HG02973 (cell line): ENCODE results near the gene RHOD.

ENCODE experiments used
- ATAC-seq: cut with Tn5 transposase; IDR thresholded peaks from one replicate; pipeline ENCODE4 v1.9.1; 2021; ENCODE audit warnings: moderate library complexity; ENCODE audit not compliant: unreplicated experiment

Gene RHOD

GRCh38 chr11:67113231-67113721, 56.6 kb downstream of the RHOD start:
- peak; percentile 53 for ATAC-seq

GRCh38 chr11:67114275-67114896, 57.7 kb downstream of the RHOD start:
- no peak for ATAC-seq

DNA sequence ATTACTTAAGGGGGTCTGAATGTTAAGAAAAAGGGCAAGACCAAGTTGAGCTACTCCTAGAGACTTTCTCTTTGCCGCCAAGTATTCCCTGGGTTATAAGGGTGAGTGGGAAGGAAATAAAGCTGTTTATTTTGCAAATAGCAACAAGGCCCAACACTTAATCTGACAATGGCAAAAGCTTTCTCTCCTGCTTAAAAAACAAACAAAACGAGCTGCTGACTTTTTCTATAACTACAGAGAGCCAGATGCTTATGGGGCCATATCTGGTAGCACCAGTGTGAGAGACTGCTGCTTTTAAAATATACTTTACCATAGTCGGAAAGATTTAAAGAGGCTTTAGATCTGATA, 60.1 kb downstream of the RHOD start:
- ATAC-seq, result no peak

DNA sequence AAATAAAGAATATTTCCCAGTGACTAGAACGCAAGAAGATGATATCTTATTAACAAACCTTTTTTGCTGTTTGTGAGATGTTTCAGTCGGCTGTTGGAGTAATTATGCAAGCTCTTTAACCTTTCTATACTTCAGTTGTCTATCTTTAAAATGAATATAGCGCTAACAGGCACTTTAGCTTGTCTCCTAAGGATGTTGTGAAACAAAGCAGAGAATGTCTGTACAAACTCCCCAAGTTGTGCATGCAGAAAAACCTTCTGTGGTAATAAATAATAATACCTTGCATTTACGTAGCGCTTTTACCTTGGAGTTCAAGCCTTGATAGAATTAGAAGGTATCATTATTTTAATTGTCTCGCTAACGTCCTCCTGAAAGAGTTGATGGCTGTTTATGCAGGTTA, 60.5 kb downstream of the RHOD start:
- ATAC-seq, result no peak

GRCh38 chr11:67117672-67118180, 61.1 kb downstream of the RHOD start:
- ATAC-seq, result peak; percentile 1

- ATAC-seq, result peak; percentile 9
These were observed 61.6 kb downstream of the RHOD start for GRCh38 chr11:67118181-67118766.

DNA sequence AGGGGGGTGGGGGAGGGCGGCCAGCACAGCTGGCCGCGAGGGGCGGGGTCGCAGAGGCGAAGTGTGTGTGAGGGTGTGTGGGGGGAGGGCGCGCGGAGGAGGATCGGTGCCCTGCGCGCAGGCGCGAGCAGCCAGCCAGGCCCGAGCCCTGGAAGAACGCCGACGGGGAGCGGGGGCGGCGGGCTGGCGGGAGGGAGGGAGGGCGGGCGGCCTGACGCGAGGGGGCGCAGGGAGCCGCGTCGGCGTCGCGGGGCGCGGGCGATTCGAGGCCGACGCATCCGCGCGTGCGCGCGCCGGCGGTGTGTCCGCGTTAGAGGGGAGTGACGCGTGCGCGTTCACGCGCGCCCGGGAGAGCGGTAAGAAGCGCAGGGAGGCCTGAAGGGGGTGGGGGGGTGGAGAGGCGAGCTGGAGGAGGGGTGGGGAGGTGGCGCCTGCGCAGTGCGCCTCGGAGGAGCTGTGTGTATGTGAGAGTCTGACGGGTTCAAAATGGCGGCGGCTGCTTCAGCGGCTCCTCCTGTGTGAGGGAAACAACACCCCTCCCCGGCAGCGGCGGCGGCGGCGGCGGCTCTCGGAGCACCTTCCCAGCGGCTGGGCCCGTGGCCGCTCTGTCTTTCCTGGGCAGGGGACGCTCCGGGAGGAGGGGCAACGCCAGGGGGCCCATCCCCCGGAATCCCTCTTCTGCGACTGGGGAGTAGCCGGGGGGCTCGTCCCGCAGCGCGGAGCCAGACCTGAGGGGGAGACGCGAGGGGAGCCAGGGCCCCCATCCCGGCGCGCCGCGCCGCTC, 62.3 kb downstream of the RHOD start, which contains the start of gene KDM2A:
Gene KDM2A, plus strand, starts transcription at position 463 of the 784 bp plus-strand sequence. CDS start 2,054 bp downstream, outside the sequence.
- ATAC-seq, result peak; percentile 51

- ATAC-seq, result peak; percentile 6
These were observed 63.1 kb downstream of the RHOD start for GRCh38 chr11:67119585-67120391.

DNA sequence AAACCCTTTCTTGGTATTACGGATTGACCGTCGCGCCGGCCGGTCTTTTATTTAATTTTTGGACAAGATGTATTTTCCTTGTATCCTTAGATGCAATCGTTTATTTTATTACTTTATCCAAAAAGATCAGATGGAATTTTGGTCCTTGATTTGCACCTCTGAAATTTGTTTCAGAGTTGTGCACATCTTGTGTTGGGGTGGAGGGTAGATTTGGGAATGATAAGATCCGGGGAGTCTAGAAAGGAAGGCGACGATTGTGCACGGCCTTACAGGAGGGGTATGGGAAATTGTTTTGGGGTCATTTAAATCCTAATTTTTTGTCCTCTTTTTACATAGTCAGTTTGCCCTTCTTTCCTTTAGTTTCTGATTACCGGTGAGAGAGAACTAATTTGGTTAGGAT, 63.8 kb downstream of the RHOD start:
- no peak for ATAC-seq

DNA sequence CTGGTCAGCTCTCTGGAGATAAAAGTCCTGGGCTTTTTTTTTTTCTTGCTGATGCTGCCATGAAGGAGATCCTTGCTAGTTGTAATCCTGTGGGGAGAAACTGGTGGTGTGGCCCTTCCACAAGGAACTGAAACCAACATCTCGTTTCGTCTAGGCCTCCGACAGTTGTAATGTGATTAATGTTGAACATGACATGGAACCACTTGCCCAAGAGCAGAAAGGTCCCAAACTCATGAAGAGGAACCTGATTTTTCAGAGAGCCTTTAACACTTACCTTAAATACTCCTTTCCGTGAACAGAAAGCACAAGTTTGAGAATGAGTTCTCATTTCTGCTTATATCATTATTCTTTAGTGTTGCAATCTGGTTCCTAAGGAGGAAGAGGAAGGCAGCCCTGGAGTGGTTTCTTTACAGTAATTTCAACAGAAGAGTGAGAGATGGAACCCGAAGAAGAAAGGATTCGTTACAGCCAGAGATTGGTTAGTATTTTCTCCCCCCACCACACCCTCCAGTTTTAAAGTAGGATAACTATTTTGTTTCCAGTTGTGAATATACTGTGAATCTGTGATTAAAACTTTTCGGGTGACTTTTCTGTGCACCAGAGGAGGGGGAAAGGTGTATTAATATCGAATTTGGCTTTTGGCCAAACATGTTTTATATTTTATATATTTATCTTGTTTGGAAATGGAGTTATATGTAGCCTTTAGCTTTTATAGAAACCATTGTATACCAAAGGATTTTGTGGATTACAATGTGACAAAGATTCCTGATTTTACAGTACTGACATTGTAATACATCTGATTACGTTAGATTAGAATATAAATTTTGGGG, 64.4 kb downstream of the RHOD start:
- no peak for ATAC-seq
